HG02623 (cell line): Measurements from ENCODE around the gene PRR5L.

ENCODE experiments used
- ATAC-seq: cut with Tn5 transposase; IDR thresholded peaks from one replicate; pipeline ENCODE4 v1.9.1; 2021; ENCODE audit warnings: moderate library complexity; ENCODE audit not compliant: unreplicated experiment

PRR5L gene

GRCh38 chr11:36356201-36356600 is 60.1 kb downstream of the PRR5L start:
- ATAC-seq = peak; percentile 63

GRCh38 chr11:36357831-36358230 is 61.7 kb downstream of the PRR5L start:
- ATAC-seq = no peak

GRCh38 chr11:36358436-36358835 is 62.3 kb downstream of the PRR5L start:
- no peak for ATAC-seq

GRCh38 chr11:36360318-36360717 is 64.2 kb downstream of the PRR5L start:
- ATAC-seq = no peak

GRCh38 chr11:36360826-36361415 is 64.8 kb downstream of the PRR5L start:
- ATAC-seq = no peak

GRCh38 chr11:36361472-36361871 is 65.4 kb downstream of the PRR5L start:
- ATAC-seq = no peak

GRCh38 chr11:36361901-36362391 is 65.9 kb downstream of the PRR5L start:
- no peak for ATAC-seq

- no peak for ATAC-seq
Measured at GRCh38 chr11:36362902-36363301, 66.8 kb downstream of the PRR5L start.

- no peak for ATAC-seq
Measured at GRCh38 chr11:36363361-36364268, 67.5 kb downstream of the PRR5L start.

GRCh38 chr11:36364551-36365325 is 68.7 kb downstream of the PRR5L start:
- no peak for ATAC-seq

- ATAC-seq = no peak
Measured at GRCh38 chr11:36365907-36366306, 69.8 kb downstream of the PRR5L start.

- ATAC-seq = no peak
Measured at GRCh38 chr11:36367806-36368680, 72.0 kb downstream of the PRR5L start.

- no peak for ATAC-seq
Measured at GRCh38 chr11:36371181-36371580, 75.1 kb downstream of the PRR5L start.

- ATAC-seq = no peak
Measured at GRCh38 chr11:36371590-36371989, 75.5 kb downstream of the PRR5L start.

- no peak for ATAC-seq
Measured at GRCh38 chr11:36372101-36372771, 76.1 kb downstream of the PRR5L start.

- ATAC-seq = no peak
Measured at GRCh38 chr11:36373016-36374010, 77.2 kb downstream of the PRR5L start.

- ATAC-seq = no peak
Measured at GRCh38 chr11:36374726-36375125, 78.6 kb downstream of the PRR5L start.

- ATAC-seq = no peak
Measured at GRCh38 chr11:36375353-36376008, 79.4 kb downstream of the PRR5L start.
